ENCODE measurements around the gene TMOD3. TPM values are rescaled to one million over a fixed set of nuclear protein-coding genes. Genes with fewer than 3 reads are reported as not detected.
A peak's percentile ranks its signal among the peaks of the same experiment; 100 is the strongest.

Gene TMOD3
- total and polyA plus RNA-seq, 10 donors = 8.9 to 65.5 (median 39.2) TPM

- no peak for DNase-seq
- peak overlapping the region in 7 of 8 donors; percentile 1 to 73 (median 61) for H3K27ac ChIP-seq
- WGBS, 5 donors = 31 to 40% (median 37%) methylated on average over 3 of the region's 3 CpGs
These were observed 17.2 kb downstream of the TMOD3 start for GRCh38 chr15:51846463-51847230.

GRCh38 chr15:51848811-51849210, 19.4 kb downstream of the TMOD3 start:
- no peak for DNase-seq
- Histone ChIP-seq H3K36me3 (no peaks in the 10 kb centered on the region), H3K9me3 (no peaks in the 10 kb centered on the region), H3K27me3 (replicated peaks in 1 of 7) (no peaks in the 10 kb centered on the region), H3K4me3 (no peak overlapping the region), H3K27ac (no peak overlapping the region), H3K4me1 (peaks cover 11 to 98% (median 49%) of the 10 kb centered on the region in 6 donors)
- intact Hi-C loops (cut with DNase I; ENCODE audit: low total_unique reads) = no loop called here
- WGBS, 5 donors = 78 to 96% (median 82%) methylated on average over 3 of the region's 3 CpGs
- TF ChIP-seq POLR2A (IDR thresholded peaks at IDR 0.05) = no peak
- no peak for TF ChIP-seq CTCF (IDR thresholded peaks at IDR 0.05 in 8 of 11, conservative IDR thresholded peaks at IDR 0.05 in 3 of 11)
- TF ChIP-seq POLR2AphosphoS5 (IDR thresholded peaks at IDR 0.05) = no peak

More at GRCh38 chr15:51846463-51847230, 17.2 kb downstream of the TMOD3 start:
- Histone ChIP-seq H3K27me3 (replicated peaks in 1 of 7) (no peaks in the 10 kb centered on the region), H3K4me1 (peaks cover 25 to 99% (median 68%) of the 10 kb centered on the region in 6 donors), H3K4me3 (no peak overlapping the region), H3K9me3 (no peaks in the 10 kb centered on the region), H3K36me3 (no peaks in the 10 kb centered on the region)
- intact Hi-C loops (cut with DNase I; ENCODE audit: low total_unique reads) = no loop called here
- TF ChIP-seq CTCF (IDR thresholded peaks at IDR 0.05 in 8 of 11, conservative IDR thresholded peaks at IDR 0.05 in 3 of 11) (no peak), POLR2AphosphoS5 (IDR thresholded peaks at IDR 0.05) (no peak), POLR2A (IDR thresholded peaks at IDR 0.05) (no peak)

- no peak overlapping the region for H3K27ac ChIP-seq
- H3K27me3 ChIP-seq (replicated peaks in 1 of 7) = no peaks in the 10 kb centered on the region
- no peak overlapping the region for H3K4me3 ChIP-seq
- no peak for DNase-seq
- 89 to 97% (median 93%) methylated on average over 3 of the region's 3 CpGs for WGBS, 5 donors
- no peaks in the 10 kb centered on the region for H3K36me3 ChIP-seq
- peaks cover 11 to 98% (median 48%) of the 10 kb centered on the region in 6 donors for H3K4me1 ChIP-seq
- no peak for TF ChIP-seq POLR2A (IDR thresholded peaks at IDR 0.05)
- no peak for TF ChIP-seq CTCF (IDR thresholded peaks at IDR 0.05 in 8 of 11, conservative IDR thresholded peaks at IDR 0.05 in 3 of 11)
- TF ChIP-seq POLR2AphosphoS5 (IDR thresholded peaks at IDR 0.05) = no peak
- intact Hi-C loops (cut with DNase I; ENCODE audit: low total_unique reads) = no loop called here
- no peaks in the 10 kb centered on the region for H3K9me3 ChIP-seq
These were observed 20.4 kb downstream of the TMOD3 start for GRCh38 chr15:51849860-51850259.

- no peak for DNase-seq
- Histone ChIP-seq H3K36me3 (no peaks in the 10 kb centered on the region), H3K4me3 (no peak overlapping the region), H3K9me3 (no peaks in the 10 kb centered on the region), H3K4me1 (peaks cover 12 to 90% (median 30%) of the 10 kb centered on the region in 6 donors), H3K27me3 (replicated peaks in 1 of 7) (no peaks in the 10 kb centered on the region), H3K27ac (no peak overlapping the region)
- TF ChIP-seq POLR2A (IDR thresholded peaks at IDR 0.05) (no peak), CTCF (IDR thresholded peaks at IDR 0.05 in 8 of 11, conservative IDR thresholded peaks at IDR 0.05 in 3 of 11) (no peak), POLR2AphosphoS5 (IDR thresholded peaks at IDR 0.05) (no peak)
- intact Hi-C loops (cut with DNase I; ENCODE audit: low total_unique reads) = no loop called here
- WGBS, 5 donors = 94 to 98% (median 95%) methylated on average over 2 of the region's 2 CpGs
These were observed 24.5 kb downstream of the TMOD3 start for GRCh38 chr15:51853998-51854397.

Measured in spleen (tissue), 11 donors.